ENCODE results near the gene CD69. TPM values are rescaled to one million over a fixed set of nuclear protein-coding genes. Genes with fewer than 3 reads are reported as not detected.
"Not testable (repeated sequence)": the region's sequence is repeated elsewhere in the genome, so short reads cannot be mapped to it uniquely, and the experiment has no call there.

Gene CD69
- total RNA-seq, 1 experiment from 2014 or later, result not detected

- peaks cover 9% of the 10 kb centered on the region for H3K4me1 Mint-ChIP-seq (ENCODE audit: low read depth, unreplicated experiment)
- POLR2A ChIA-PET, result no interaction called here
Measured at GRCh38 chr12:9707864-9708808, 52.6 kb downstream of the CD69 start.

DNA sequence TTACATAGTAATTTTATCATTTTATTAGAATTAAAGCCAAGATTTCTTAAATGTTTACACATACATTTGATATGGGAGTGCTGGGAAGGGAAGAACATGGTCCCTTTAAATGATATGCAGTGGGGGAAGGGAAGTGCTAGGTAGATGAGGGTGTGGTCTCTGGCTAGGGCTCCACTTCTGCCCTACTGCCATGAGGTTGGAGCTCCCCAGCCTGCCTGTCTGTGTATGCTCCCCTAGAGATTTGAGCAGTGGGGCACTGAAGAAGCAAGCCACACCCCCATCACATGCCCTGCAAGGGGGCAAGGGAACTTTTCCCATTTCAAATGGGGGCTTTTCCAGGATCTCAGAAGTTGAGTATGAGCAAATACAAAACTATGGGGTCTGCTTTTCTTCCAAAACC, 53.3 kb downstream of the CD69 start:
- DNase-seq, result no peak
- Histone ChIP-seq H3K9me3 (no peaks in the 10 kb centered on the region), H3K4me3 (ENCODE audit: low read depth, low read length) (no peak overlapping the region), H3K4me1 (peaks cover 4% of the 10 kb centered on the region), H3K27me3 (replicated peaks; ENCODE audit: control insufficient read depth, insufficient read depth, low read length) (no peaks in the 10 kb centered on the region), H3K36me3 (ENCODE audit: control insufficient read depth, insufficient read depth, low read length) (no peaks in the 10 kb centered on the region)
- ChIA-PET POLR2A (no interaction called here), CTCF (interaction anchor here (0.9 kb wide), 1 partner anchor 376 kb away, joined by 3 read pairs; no protein-coding TSS in a partner anchor)
- no TSS peak for BruUV-seq (replicated peaks)
- intact Hi-C loops (cut with micrococcal nuclease; ENCODE audit: unreplicated experiment), result loop anchor here (5.0 kb wide), 1 partner anchor 330 kb away; no protein-coding TSS in a partner anchor
- Mint-ChIP-seq H3K36me3 (ENCODE audit: insufficient read depth, unreplicated experiment) (no peaks in the 10 kb centered on the region), H3K4me3 (ENCODE audit: unreplicated experiment) (no peak overlapping the region), H3K9me3 (ENCODE audit: unreplicated experiment) (no peaks in the 10 kb centered on the region), H3K27ac (ENCODE audit: unreplicated experiment) (no peak overlapping the region), H3K4me1 (ENCODE audit: low read depth, unreplicated experiment) (peaks cover 9% of the 10 kb centered on the region), H3K27me3 (ENCODE audit: insufficient read depth, unreplicated experiment) (peaks cover 5% of the 10 kb centered on the region)
- no peak for TF ChIP-seq CTCF (IDR thresholded peaks at IDR 0.05; ENCODE audit: insufficient read depth in 1 of 2, low read depth in 1 of 2, low read length in 1 of 2, severe bottlenecking in 1 of 2, unreplicated experiment in 1 of 2)

More at GRCh38 chr12:9707864-9708808, 52.6 kb downstream of the CD69 start:
- peak; percentile 54 to 64 for DNase-seq
- Histone ChIP-seq H3K4me1 (peaks cover 4% of the 10 kb centered on the region), H3K36me3 (ENCODE audit: control insufficient read depth, insufficient read depth, low read length) (no peaks in the 10 kb centered on the region), H3K4me3 (ENCODE audit: low read depth, low read length) (no peak overlapping the region), H3K27me3 (replicated peaks; ENCODE audit: control insufficient read depth, insufficient read depth, low read length) (no peaks in the 10 kb centered on the region), H3K9me3 (no peaks in the 10 kb centered on the region)
- BruUV-seq (replicated peaks), result no TSS peak
- no peaks in the 10 kb centered on the region for H3K27me3 Mint-ChIP-seq (ENCODE audit: insufficient read depth, unreplicated experiment)
- TF ChIP-seq CTCF (IDR thresholded peaks at IDR 0.05; ENCODE audit: insufficient read depth in 1 of 2, low read depth in 1 of 2, low read length in 1 of 2, severe bottlenecking in 1 of 2, unreplicated experiment in 1 of 2), result peak; percentile 96 to 98
- H3K36me3 Mint-ChIP-seq (ENCODE audit: insufficient read depth, unreplicated experiment), result no peaks in the 10 kb centered on the region
- no peak overlapping the region for H3K27ac Mint-ChIP-seq (ENCODE audit: unreplicated experiment)
- intact Hi-C loops (cut with micrococcal nuclease; ENCODE audit: unreplicated experiment), result loop anchor here (1.0 to 5.0 kb wide), 4 partner anchors 74 to 377 kb away; no protein-coding TSS in a partner anchor
- H3K4me3 Mint-ChIP-seq (ENCODE audit: unreplicated experiment), result no peak overlapping the region
- CTCF ChIA-PET, result interaction anchor here (0.5 to 1.6 kb wide), 10 partner anchors 38 to 759 kb away, joined by 3 to 9 read pairs (median 4); partner anchors contain the start of genes CLEC2D and M6PR
- H3K9me3 Mint-ChIP-seq (ENCODE audit: unreplicated experiment), result no peaks in the 10 kb centered on the region

DNA sequence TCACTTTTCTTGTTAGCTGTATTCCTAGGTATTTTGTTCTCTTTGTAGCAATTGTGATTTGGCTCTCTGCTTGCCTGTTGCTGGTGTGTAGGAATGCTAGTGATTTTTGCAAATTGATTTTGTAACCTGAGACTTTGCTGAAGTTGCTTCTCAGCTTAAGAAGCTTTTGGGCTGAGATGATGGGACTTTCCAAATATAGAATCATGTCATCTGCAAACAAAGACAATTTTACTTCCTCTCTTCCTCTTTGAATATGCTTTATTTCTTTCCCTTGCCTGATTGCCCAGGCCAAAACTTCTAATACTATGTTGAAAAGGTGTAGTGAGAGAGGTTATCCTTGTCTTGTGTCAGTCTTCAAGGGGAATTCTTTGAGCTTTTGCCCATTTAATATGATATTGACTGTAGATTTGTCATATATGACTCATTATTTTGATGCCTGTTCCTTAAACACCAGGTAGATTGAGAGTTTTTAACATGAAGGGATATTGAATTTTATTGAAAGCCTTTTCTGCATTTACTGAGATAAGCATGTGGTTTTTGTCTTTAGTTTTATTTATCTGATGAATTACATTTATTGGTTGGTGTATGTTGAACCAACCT, 54.5 kb downstream of the CD69 start:
- no peaks in the 10 kb centered on the region for H3K9me3 ChIP-seq
- Mint-ChIP-seq H3K27ac (ENCODE audit: unreplicated experiment) (no peak overlapping the region), H3K27me3 (ENCODE audit: insufficient read depth, unreplicated experiment) (peaks cover 7% of the 10 kb centered on the region), H3K9me3 (ENCODE audit: unreplicated experiment) (no peaks in the 10 kb centered on the region), H3K36me3 (ENCODE audit: insufficient read depth, unreplicated experiment) (no peaks in the 10 kb centered on the region), H3K4me3 (ENCODE audit: unreplicated experiment) (no peak overlapping the region), H3K4me1 (ENCODE audit: low read depth, unreplicated experiment) (no peaks in the 10 kb centered on the region)
- no peaks in the 10 kb centered on the region; the same call in 1 of the 2 replicates for H3K27me3 ChIP-seq (replicated peaks; ENCODE audit: control insufficient read depth, insufficient read depth, low read length)
- BruUV-seq (replicated peaks), result no TSS peak
- TF ChIP-seq CTCF (IDR thresholded peaks at IDR 0.05; ENCODE audit: insufficient read depth in 1 of 2, low read depth in 1 of 2, low read length in 1 of 2, severe bottlenecking in 1 of 2, unreplicated experiment in 1 of 2), result no peak
- intact Hi-C loops (cut with micrococcal nuclease; ENCODE audit: unreplicated experiment), result loop anchor here (5.0 kb wide), 1 partner anchor 329 kb away; no protein-coding TSS in a partner anchor
- no peak overlapping the region for H3K4me3 ChIP-seq (ENCODE audit: low read depth, low read length)
- POLR2A ChIA-PET, result no interaction called here
- H3K4me1 ChIP-seq, result no peaks in the 10 kb centered on the region
- CTCF ChIA-PET, result interaction anchor here (0.6 kb wide), 1 partner anchor 314 kb away, joined by 3 read pairs; no protein-coding TSS in a partner anchor
- DNase-seq, result no peak
- no peaks in the 10 kb centered on the region for H3K36me3 ChIP-seq (ENCODE audit: control insufficient read depth, insufficient read depth, low read length)

DNA sequence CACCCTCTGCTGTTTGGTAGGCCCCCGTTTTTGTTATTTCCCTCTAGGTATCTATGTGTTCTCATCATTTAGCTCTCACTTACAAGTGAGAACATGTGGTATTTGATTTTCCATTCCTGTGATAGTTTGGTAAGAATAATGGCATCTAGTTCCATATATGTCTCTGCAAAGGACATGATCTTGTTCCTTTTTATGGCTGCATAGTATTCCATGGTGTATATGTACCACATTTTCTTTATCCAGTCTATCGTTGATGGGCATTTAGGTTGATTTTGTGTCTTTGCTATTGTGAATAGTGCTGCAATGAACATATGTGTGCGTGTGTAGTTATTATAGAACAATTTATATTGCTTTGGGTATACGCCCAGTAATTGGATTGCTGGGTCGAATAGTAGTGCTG, 56.1 kb downstream of the CD69 start:
- H3K4me1 ChIP-seq; H3K4me1 Mint-ChIP-seq (ENCODE audit: low read depth, unreplicated experiment); BruUV-seq (replicated peaks); H3K27me3 Mint-ChIP-seq (ENCODE audit: insufficient read depth, unreplicated experiment); H3K9me3 Mint-ChIP-seq (ENCODE audit: unreplicated experiment); CTCF ChIA-PET; H3K4me3 Mint-ChIP-seq (ENCODE audit: unreplicated experiment); intact Hi-C loops (cut with micrococcal nuclease; ENCODE audit: unreplicated experiment); H3K9me3 ChIP-seq; H3K36me3 Mint-ChIP-seq (ENCODE audit: insufficient read depth, unreplicated experiment); H3K27me3 ChIP-seq (replicated peaks; ENCODE audit: control insufficient read depth, insufficient read depth, low read length); POLR2A ChIA-PET; H3K36me3 ChIP-seq (ENCODE audit: control insufficient read depth, insufficient read depth, low read length); H3K4me3 ChIP-seq (ENCODE audit: low read depth, low read length); H3K27ac Mint-ChIP-seq (ENCODE audit: unreplicated experiment); DNase-seq: not testable (repeated sequence)

Data from Caco-2 (cell line).